DMS 273 (cell line): ENCODE measurements around the gene TMEM132D.

Experiments
- DNase-seq: peaks from one replicate; lab custom pipeline; 2025; ENCODE audit not compliant: unreplicated experiment; lab: John Stamatoyannopoulos, UW

Gene TMEM132D

GRCh38 chr12:129670256-129670920 is 233.4 kb downstream of the TMEM132D start:
- DNase-seq: no peak

- no peak for DNase-seq
Measured at GRCh38 chr12:129665414-129665813, 238.4 kb downstream of the TMEM132D start.

- DNase-seq: no peak
Measured at GRCh38 chr12:129662234-129662633, 241.6 kb downstream of the TMEM132D start.

- DNase-seq: no peak
Measured at GRCh38 chr12:129660946-129661345, 242.9 kb downstream of the TMEM132D start.

- no peak for DNase-seq
Measured at GRCh38 chr12:129659961-129660622, 243.7 kb downstream of the TMEM132D start.

GRCh38 chr12:129657179-129657578 is 246.6 kb downstream of the TMEM132D start:
- no peak for DNase-seq

- DNase-seq: no peak
Measured at GRCh38 chr12:129651951-129652350, 251.9 kb downstream of the TMEM132D start.

- no peak for DNase-seq
Measured at GRCh38 chr12:129641926-129642325, 261.9 kb downstream of the TMEM132D start.

- no peak for DNase-seq
Measured at GRCh38 chr12:129635021-129635685, 268.7 kb downstream of the TMEM132D start.

- DNase-seq: no peak
Measured at GRCh38 chr12:129631316-129631715, 272.5 kb downstream of the TMEM132D start.

GRCh38 chr12:129629901-129630300 is 273.9 kb downstream of the TMEM132D start:
- no peak for DNase-seq

- DNase-seq: no peak
Measured at GRCh38 chr12:129622566-129622965, 281.3 kb downstream of the TMEM132D start.

GRCh38 chr12:129619271-129619670 is 284.6 kb downstream of the TMEM132D start:
- no peak for DNase-seq

GRCh38 chr12:129617849-129618248 is 286.0 kb downstream of the TMEM132D start:
- DNase-seq: no peak

GRCh38 chr12:129615001-129615400 is 288.8 kb downstream of the TMEM132D start:
- no peak for DNase-seq

GRCh38 chr12:129614221-129614885 is 289.5 kb downstream of the TMEM132D start:
- no peak for DNase-seq

GRCh38 chr12:129613314-129613713 is 290.5 kb downstream of the TMEM132D start:
- no peak for DNase-seq

GRCh38 chr12:129610601-129611120 is 293.2 kb downstream of the TMEM132D start:
- DNase-seq: no peak

- no peak for DNase-seq
Measured at GRCh38 chr12:129607756-129608155, 296.1 kb downstream of the TMEM132D start.

- no peak for DNase-seq
Measured at GRCh38 chr12:129607301-129607700, 296.5 kb downstream of the TMEM132D start.

- DNase-seq: no peak
Measured at GRCh38 chr12:129606239-129606638, 297.6 kb downstream of the TMEM132D start.
